ENCODE results near the gene TTLL13.
"Not testable (repeated sequence)": the region's sequence is repeated elsewhere in the genome, so short reads cannot be mapped to it uniquely, and the experiment has no call there.

TTLL13 gene

DNA sequence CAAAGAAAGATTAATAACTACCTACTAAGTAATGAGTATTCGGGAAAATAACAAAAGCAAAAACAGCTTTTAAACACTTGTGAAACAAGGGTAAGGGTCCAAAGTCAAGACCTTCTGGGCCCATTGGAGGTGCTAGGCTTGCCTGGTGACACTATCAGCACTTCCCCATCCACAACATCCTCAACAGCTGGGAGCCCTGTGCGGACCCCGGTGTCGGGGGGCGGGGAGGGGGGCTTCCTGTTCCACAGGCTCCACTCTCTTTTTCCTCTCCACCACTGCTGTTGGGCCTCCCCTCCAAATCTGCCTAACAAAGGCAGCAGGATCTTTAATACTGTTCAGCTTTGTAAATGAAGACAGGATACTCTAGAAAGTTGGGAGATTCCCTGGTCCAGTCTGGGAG, 37.7 kb downstream of the TTLL13 start:
- no peak for DNase-seq (ENCODE audit: low spot score)

DNA sequence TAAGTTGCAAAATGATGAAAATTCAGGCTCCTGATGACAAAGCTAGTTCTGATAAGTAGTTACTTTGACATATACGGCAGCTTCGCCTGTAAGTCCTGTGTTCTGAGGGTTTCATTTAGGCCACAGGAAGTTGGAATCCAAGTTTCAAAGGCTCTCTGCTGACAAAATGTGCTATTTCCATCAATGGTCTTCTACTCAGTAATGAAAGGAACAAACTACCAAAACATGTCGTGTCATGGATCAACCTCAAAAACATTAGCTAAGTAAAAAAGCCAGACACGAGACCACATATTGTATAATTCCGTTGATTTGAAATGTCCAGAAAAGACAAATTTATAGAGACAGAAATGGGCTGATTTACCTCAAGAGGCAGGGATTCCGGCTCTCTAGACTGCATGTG, 38.6 kb downstream of the TTLL13 start:
- no peak for DNase-seq (ENCODE audit: low spot score)

DNA sequence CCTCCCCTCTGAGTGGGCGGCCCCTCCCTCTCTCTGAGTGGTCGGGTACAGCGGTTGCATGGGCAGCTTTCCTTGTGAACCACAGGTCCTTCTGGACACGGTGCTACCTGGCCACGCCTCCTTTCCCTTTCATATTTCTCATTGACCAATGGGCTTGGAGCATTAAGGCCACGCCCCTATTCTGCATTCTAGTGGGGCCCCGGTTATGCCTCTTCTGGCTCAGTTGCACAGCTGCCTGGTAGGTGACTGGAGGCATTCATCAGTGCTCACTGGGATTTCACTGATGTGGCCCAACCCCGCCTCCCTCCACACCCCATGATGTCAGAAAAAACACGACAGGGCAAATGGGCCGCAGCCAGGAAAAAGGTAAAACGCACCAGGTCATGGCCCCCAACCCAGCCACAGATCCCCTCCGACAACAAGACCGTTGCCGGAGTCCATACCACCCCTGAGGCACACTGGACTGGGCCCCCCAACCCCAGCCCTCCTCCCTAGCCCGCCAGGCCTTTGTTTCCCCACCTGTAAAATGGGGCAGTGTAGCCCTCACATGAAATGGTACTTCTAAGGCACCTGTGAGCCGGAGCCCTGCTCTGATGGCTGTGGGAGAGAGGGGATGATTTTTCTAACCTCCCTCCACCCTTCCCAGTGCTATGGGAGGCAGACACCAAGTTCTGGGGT, 42.5 kb downstream of the TTLL13 start:
- peak; percentile 34 for DNase-seq (ENCODE audit: low spot score)

DNA sequence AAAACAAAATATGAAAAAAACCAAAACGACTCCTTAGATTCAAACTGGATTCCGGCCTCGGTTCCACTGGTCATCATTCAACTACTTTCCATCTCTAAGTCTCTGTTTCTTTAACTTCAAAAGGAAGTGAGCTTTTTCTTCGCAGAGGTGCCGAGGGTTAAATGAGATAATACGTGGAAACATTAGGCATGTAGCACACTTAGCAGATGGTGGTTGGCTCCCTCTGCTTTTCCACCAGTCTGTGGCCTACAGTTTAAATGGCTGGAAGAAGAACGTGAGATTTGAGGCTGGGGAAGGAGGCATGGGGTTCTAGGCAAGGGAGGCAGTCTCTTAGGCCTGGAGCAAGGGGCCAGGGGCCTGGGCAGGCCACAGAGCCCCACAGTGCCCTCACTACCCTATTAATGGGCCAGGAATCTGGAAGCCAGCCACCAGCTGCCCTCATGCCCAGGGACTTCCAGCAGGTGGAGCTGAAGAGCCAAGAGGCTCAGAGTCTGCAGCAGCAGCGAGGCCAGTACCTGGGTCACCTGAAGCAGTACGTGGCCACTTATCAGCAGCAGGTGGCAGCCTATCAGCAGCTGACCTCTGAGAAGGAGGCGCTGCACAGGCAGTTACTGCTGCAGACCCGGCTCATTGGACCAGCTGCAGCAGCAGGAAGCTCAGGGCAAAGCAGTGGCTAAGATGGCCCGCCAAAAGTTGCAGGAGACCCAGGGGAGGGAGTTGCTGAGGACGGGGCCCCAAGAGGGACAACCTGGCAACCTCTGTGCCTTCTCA, 43.9 kb downstream of the TTLL13 start:
- DNase-seq (ENCODE audit: low spot score): peak; percentile 64

DNA sequence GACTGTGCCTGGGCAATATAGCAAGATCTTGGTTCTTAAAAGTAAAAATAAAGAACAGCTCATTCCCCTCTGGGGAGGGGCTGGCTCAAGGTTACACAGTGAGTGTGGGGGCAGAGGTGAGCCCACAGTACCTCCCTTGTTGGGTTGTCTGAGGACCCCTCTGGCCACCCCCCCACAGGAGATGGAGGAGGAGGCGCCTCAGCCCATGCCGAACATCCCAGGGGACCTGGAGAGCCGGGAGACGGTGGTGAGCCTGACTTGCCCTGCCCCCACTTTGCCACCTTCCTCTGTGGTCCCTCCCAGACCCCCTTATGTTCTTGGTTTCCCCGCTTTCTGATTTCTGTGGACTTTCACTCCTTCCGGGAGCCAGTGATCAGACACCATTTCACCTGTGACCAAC, 44.8 kb downstream of the TTLL13 start:
- DNase-seq (ENCODE audit: low spot score): no peak

DNA sequence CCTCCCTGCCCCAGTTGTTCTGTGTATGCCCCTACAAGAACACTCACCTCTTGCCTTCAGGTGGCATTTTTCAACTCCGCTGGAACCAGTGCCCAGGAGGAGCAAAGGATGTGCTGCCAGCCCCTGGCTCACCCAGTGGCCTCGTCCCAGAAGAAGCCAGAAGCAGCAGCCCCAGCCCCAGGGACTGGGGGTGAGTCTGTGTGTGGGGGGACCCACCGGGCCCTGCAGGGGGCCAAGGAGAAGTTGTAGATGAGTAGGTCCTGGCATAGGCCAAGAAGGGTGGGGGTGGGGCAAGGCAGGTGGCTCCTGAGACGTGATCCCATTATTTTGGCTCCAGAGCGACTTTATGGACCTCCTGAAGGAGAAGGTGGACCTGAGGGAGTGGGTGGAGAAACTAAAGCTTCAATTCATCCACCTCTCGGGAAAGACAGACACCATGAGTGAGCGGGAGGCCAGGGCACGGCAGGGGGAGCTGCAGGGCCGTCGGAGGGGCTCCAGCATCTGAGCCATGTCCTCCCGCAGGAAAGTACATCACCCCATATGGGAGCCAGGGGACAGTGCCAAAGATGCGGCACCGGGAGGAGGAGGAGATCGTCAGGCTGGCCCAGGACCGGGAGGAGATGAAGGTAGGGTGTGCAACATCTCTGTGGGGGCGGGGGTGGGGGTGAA, 45.4 kb downstream of the TTLL13 start:
- no peak for DNase-seq (ENCODE audit: low spot score)

DNA sequence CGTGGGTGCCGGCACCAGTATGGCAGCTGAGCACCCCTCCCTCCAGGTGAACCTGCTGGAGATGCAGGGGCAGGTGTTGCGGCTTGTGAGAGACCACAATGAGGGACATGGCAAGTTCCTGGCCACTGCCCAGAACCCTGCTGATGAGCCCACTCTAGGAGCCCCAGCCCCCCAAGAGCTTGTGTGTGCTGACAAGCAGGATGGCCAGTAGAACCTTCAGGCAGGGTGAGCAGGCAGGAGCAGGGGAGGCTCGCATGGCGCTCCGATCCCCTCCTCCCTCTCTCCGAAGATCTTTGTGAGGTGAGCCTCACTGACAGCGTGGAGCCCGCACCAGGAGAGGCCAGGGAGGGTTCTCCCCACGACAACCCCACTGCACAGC, 45.9 kb downstream of the TTLL13 start:
- DNase-seq (ENCODE audit: low spot score): no peak

DNA sequence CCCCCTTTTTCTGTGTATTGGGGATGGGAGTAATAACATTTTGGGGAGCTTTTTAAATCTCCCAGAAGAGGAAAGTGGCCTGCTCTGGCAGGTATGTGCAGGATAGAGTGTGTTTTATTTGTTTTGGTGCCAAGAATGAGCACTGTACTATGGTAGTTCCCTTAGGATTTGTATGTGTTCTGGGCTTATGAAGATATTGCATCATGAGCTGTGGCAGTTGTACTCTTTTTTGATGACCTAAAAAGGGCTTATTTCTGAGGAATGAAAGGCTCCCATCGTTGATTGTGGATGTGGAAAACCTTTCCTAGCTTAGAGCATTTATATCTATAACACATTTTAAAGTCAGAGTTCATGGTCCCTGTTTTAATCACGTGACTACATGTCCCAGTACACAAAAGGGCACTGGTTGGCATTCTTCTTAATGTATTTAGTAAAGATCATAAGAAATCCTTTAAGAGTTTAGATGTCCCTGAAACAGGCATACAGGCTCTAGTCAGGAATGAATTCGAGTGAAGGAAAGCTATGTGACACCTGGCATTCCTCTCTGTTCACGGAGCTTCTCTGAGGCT, 47.0 kb downstream of the TTLL13 start:
- DNase-seq (ENCODE audit: low spot score): not testable (repeated sequence)

DNA sequence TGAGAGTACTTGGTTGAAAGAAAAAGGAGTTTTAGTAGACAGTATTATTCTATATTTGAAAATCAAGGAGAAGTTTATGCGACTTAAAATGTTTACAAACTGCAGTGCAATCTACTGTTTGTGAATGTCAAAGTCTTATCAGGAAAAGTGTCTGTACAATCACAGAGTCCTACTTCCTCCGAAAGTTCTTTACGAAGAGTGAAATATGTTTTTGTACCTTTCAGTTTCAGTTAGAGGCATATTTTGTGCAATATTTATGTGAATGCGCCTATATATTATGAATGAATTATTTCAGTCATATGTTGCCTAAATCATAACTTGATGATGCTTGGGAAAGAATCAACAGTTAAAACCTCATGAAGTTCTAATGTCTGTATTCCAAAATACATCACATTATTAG, 47.7 kb downstream of the TTLL13 start:
- DNase-seq (ENCODE audit: low spot score): no peak

DNA sequence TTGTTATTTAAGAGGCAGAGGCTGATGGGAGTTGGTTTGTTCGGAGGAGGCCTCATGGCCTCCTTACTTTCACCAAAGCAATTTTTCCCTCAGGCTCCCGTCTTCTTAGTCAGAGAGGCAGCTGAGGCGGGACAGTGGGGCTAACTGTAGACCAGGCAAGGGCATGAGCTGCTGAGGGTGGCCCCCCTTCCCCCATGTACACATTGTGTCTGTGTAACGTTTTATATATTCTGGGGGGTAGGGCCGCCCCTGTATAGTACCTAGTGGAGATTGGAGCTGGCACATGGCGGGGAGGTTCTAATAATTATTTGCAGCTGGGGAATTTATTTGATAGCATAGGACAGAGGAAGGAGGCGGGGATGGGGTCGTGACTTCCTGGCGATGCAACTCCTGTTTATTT, 51.2 kb downstream of the TTLL13 start:
- DNase-seq (ENCODE audit: low spot score): no peak

DNA sequence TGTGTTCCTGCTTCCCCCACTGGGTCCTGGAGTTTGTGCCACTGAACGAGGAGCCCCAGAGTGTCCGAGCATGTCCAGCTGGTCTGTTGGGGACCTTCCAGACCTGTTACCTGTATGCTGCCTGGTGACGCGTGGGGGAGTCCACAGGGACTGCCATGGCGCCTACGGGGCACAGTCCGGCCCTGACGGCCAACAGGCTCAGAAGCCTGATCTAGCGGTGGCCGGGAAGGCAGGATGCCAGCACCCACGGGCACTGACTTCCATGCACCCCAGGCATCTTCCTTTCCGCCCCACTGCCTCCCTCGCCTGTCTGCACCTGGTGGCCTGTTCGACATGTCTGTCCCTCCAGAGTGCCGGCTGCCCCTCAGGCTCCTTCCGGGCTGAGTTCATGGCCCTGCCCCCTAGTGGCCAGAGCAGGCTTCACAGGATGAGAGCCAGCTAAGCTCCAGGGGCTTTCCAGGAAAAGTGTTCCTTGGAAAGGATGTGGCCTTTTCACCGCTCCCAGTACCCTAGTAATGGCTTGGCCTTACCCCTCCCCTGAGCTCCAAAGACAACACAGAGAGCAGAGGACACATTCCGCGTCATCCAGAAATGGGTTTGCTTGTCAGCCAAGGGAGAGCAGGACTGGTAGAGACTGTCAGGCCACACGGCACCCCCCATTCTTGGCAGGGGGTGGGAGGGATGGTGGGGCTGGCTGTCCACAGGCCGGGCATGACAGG, 51.8 kb downstream of the TTLL13 start:
- DNase-seq (ENCODE audit: low spot score): peak; percentile 58

DNA sequence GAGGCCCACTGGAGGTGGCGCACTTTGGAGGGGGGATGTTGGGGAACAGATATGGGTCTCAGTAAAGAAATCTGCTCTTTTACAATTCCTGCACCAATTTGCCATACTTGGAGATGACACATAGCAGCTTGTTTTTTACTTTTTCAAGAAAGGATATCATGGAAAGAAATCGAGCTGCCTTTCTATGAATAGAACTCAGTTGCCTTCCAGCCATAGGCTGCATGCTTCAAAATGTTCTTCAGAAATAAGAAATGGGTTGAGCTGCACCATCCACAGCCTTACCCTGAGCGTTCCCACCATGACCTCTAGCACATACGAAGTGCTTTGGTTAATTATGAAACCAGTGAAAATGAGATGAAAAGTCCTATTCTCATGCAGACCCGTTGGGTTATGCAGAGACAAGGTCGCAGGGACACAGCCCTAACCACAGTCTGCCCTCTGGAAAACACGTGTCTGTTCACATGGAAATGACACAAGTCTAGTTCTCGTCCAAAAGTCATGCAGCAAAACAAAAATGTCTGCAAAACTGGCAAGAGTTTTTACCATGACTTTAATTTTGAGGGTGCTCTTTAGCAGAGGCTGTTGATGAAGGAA, 52.4 kb downstream of the TTLL13 start:
- no peak for DNase-seq (ENCODE audit: low spot score)

DNA sequence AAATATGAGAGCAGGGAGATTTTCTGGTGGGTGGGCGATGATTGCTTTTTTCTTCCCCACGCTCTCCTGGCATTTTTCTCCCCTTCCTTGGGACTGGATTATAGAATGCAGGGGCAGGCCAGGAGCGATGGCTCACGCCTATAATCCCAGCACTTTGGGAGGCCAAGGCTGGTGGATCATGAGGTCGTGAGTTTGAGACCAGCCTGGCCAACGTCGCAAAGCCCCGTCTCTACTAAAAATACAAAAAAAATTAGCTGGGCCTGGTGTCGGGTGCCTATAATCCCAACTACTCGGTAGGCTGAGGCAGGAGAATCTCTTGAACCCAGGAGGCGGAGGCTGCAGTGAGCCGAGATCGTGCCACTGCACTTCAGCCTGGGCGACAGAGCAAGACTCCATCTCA, 56.0 kb downstream of the TTLL13 start:
- not testable (repeated sequence) for DNase-seq (ENCODE audit: low spot score)

DNA sequence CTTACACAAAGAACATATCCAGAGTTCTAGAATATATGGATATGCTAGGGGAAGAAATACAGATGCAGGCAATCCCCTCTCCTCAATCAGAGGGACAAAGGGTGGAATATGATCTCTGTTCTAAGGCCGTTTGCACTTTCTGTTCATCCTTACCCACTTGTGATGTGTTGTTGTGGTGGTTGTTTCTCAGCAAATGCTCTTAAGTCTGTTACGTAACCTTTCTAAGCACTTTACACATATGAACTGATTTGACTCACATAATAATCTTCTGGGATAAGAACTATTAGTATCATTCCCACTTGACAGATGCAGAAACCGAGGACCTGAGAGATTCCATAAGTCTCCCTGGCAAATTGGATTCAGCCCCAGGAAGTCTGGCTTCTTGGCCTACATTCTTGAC, 56.6 kb downstream of the TTLL13 start:
- DNase-seq (ENCODE audit: low spot score): no peak

DNA sequence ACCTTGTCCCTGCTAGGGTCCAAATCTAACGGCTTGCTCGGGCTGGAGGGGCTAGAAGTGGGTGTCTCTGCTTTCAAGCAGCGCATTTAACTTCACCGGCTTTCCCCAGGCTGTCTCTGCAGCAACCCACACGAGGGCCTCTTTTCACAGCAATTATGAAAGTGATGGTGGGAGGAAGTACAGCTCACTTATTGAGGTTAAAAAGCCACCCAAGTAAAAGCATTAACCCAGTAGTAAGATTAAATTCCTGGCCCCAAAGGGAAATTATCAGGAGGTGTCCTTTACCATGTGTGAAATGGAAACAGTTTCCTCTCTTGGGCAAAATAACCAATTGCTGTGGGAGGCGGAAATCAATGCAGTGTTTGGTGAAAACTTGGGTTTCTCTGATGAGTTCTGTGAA, 57.2 kb downstream of the TTLL13 start:
- DNase-seq (ENCODE audit: low spot score): no peak

DNA sequence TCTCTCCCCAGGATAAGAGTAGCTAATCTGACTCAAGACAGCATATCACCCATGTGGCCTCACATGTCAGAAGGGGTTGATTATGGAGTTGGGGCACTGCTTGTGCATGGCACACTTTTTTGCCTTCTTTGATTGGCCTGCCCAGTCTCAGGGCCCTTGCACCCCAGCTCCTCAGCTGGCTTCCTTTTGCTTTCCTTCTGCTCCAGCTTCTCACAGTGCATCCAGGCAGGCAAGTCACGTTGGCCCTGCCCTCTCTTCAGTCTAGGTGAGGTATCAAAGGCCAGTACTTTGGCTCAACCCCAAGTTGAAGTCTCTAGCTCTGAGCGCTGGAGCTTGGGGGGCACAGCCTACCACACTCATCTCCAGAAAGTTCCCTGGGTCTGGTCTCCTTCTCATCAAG, 58.3 kb downstream of the TTLL13 start:
- DNase-seq (ENCODE audit: low spot score): no peak

DNA sequence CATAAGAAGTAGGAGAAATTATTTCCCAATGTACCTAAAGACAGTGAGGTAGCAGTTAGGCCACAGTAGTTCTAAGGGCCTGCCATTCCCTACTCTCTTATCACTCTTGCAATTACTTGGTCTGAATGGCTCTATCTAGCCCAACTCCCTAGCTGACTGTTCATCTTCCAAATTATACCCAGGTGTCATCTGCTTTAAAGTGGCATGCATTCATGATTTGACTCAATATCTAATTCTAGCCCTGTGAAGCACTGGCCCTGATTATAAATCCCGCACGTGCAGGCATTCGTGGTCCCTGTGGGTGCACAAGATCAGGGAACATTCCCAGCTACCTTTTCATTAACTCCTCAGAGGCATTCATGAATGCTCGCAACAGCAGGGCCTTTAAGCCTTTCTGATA, 59.7 kb downstream of the TTLL13 start:
- DNase-seq (ENCODE audit: low spot score): no peak
